OCI-LY3 (cell line): ENCODE data around the gene CDC42BPA.

ENCODE experiments used
- CTCF ChIP-seq: fragments of 200-600, 300-600 bp; sonication (generic); IDR thresholded peaks from 2 replicates; pipeline ENCODE4 v1.5.1; 2014; ENCODE audit warnings: antibody characterized with exemption, low read length, low read depth
- EZH2phosphoT487 ChIP-seq: fragments of 200-600 bp; shearing (Covaris generic); IDR thresholded peaks from 2 replicates; pipeline ENCODE4 v1.6.1; 2018; ENCODE audit warnings: antibody characterized with exemption, mixed run types, low read depth

DNA sequence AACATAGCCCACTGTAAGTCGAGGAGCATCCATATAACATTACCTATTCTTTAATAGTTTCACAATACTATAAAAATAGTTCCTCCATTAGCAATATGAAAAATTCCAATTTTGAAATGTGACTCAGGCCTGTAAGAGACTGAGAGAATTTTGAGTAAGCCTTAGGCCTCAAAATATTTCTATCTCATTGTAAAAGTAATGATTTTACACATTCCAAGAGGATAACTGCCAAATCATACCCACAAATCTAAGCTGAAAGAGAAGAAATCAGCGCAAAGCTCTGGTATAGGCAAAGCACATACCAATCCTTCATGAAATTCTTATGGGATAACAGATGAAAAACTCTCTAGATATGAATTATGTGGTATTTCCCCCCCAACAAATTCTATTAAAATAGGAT lies 144.1 kb downstream of the CDC42BPA start:
- TF ChIP-seq CTCF (no peak), EZH2phosphoT487 (no peak)
